Astrocyte (in vitro differentiated cells and primary cell): ENCODE results near the gene ORMDL3.

ENCODE experiments used
- EZH2 ChIP-seq: IDR thresholded peaks from 2 replicates; pipeline ENCODE4 v1.6.1; 2012; ENCODE audit warnings: mild to moderate bottlenecking, low read length, inconsistent platforms; ENCODE audit not compliant: insufficient read depth
- TF ChIP-seq, protein P1 (sequence below): IDR thresholded peaks from 2 replicates; pipeline ENCODE4 v1.5.1; 2011; ENCODE audit warnings: low read depth, mild to moderate bottlenecking, inconsistent platforms, low read length, moderate library complexity; ENCODE audit not compliant: insufficient read depth

DNA sequence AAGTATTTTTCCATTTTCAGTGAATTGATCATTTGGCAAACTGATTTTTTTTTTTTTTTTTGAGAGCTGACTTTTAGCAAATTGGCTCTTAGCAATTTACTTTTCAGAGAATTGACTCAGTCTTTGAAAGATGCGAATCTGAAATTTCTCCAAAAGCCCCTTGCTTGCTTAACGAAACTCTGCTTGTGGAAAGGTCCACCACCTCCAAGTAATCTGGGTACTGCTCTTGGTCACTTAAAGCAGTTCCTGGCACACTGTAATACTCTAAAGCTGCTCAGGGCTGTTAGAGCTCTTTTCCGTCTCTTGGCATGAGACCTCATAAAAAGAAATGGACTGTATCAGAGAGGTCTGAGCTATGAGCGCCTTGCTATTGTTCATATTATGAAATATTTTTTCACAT, 11.8 kb downstream of the ORMDL3 start:
- TF ChIP-seq, protein P1, sequence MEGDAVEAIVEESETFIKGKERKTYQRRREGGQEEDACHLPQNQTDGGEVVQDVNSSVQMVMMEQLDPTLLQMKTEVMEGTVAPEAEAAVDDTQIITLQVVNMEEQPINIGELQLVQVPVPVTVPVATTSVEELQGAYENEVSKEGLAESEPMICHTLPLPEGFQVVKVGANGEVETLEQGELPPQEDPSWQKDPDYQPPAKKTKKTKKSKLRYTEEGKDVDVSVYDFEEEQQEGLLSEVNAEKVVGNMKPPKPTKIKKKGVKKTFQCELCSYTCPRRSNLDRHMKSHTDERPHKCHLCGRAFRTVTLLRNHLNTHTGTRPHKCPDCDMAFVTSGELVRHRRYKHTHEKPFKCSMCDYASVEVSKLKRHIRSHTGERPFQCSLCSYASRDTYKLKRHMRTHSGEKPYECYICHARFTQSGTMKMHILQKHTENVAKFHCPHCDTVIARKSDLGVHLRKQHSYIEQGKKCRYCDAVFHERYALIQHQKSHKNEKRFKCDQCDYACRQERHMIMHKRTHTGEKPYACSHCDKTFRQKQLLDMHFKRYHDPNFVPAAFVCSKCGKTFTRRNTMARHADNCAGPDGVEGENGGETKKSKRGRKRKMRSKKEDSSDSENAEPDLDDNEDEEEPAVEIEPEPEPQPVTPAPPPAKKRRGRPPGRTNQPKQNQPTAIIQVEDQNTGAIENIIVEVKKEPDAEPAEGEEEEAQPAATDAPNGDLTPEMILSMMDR = no peak
- TF ChIP-seq EZH2 = no peak
